K562 (cell line): ENCODE measurements around the gene ZCCHC14. TPM values are rescaled to one million over a fixed set of nuclear protein-coding genes. Genes with fewer than 3 reads are reported as not detected.

Experiments
- ARID2 ChIP-seq: fragments of 450-650 bp; IDR thresholded peaks from 2 replicates; pipeline ENCODE4 v1.6.1; 2017; ENCODE audit warnings: antibody characterized with exemption, mild to moderate bottlenecking
- BCL6 ChIP-seq: fragments of 250-450 bp; sonication (Bioruptor Pico); IDR thresholded peaks from 2 replicates; pipeline ENCODE4 v1.4.0; 2020
- CC2D1A ChIP-seq: fragments of 450-650 bp; IDR thresholded peaks from 2 replicates; pipeline ENCODE4 v1.6.1; 2017; ENCODE audit warnings: mild to moderate bottlenecking
- CHCHD3 ChIP-seq: fragments of 250-450 bp; sonication (Bioruptor Pico); IDR thresholded peaks from 2 replicates; pipeline ENCODE4 v2.1.2; 2022; ENCODE audit warnings: mild to moderate bottlenecking
- GTF2E2 ChIP-seq: fragments of 200-800 bp; sonication (Bioruptor generic); IDR thresholded peaks from 2 replicates; pipeline ENCODE4 v1.6.1; 2016; ENCODE audit warnings: missing genetic modification characterization, missing compliant biosample characterization
- HDAC1 ChIP-seq, 2 experiments: fragments of 450-650 bp; IDR thresholded peaks; 2 replicates each; pipeline ENCODE4 v1.6.1; 2016 to 2017; ENCODE audit warnings: inconsistent platforms in 1 of 2, mild to moderate bottlenecking in 1 of 2, moderate library complexity in 1 of 2
- MTF1 ChIP-seq: fragments of 250-450 bp; sonication (Bioruptor Pico); IDR thresholded peaks from 2 replicates; pipeline ENCODE4 v1.9.0; 2021; ENCODE audit warnings: moderate library complexity, mild to moderate bottlenecking, inconsistent platforms, borderline replicate concordance
- NFYB ChIP-seq: IDR thresholded peaks from 2 replicates; pipeline ENCODE4 v1.6.1; 2011; ENCODE audit warnings: mild to moderate bottlenecking, moderate library complexity; ENCODE audit not compliant: insufficient read length; ENCODE audit errors: extremely low read depth
- NKRF ChIP-seq: fragments of 450-650 bp; IDR thresholded peaks from 2 replicates; pipeline ENCODE4 v1.6.1; 2016; ENCODE audit warnings: borderline replicate concordance
- POLR2A ChIP-seq: fragments of 450-650 bp; conservative IDR thresholded peaks from 2 replicates; pipeline ENCODE4 v1.6.1; 2016
- TAF7 ChIP-seq: fragments of 450-650 bp; IDR thresholded peaks from 2 replicates; pipeline ENCODE4 v1.6.1; 2016; ENCODE audit warnings: missing genetic modification characterization, missing compliant biosample characterization
- TAL1 ChIP-seq: fragments of 450-650 bp; IDR thresholded peaks from 2 replicates; pipeline ENCODE4 v1.6.1; 2016; ENCODE audit warnings: mild to moderate bottlenecking
- TEAD1 ChIP-seq, 2 experiments: fragments of 450-650 bp in 1 of 2; sonication (generic) in 1 of 2; formaldehyde crosslinking; IDR thresholded peaks; 2 replicates each; pipeline versions ENCODE4 v1.4.0 to v1.8.0; 2020 to 2022; ENCODE audit warnings: mild to moderate bottlenecking in 2 of 2, missing genetic modification reagents in 1 of 2
- THRA ChIP-seq: fragments of 450-650 bp; IDR thresholded peaks from 2 replicates; pipeline ENCODE4 v1.6.1; 2017; ENCODE audit warnings: mild to moderate bottlenecking, moderate library complexity
- ZKSCAN1 ChIP-seq: fragments of 150-350 bp; IDR thresholded peaks from 2 replicates; pipeline ENCODE4 v1.6.1; 2016; ENCODE audit warnings: low read depth, low read length
- ZNF184 ChIP-seq: sonication (generic); formaldehyde crosslinking; IDR thresholded peaks from 2 replicates; pipeline ENCODE4 v1.5.0; 2020; ENCODE audit warnings: missing genetic modification reagents
- ZNF407 ChIP-seq: fragments of 450-650 bp; IDR thresholded peaks from 2 replicates; pipeline ENCODE4 v1.6.1; 2016; ENCODE audit warnings: low read depth
- ZNF589 ChIP-seq: fragments of 200-800 bp; sonication (Bioruptor generic); IDR thresholded peaks from 2 replicates; pipeline ENCODE4 v1.6.1; 2016; ENCODE audit warnings: low read depth, missing genetic modification characterization, missing compliant biosample characterization
- polyA plus RNA-seq, 8 experiments: library from polyadenylated mRNA; depleted of rRNA in 4 of 8; stranded (reverse) in 5 of 8; unstranded in 3 of 8; fragments of >200 nt; fragmentation: Nextera tagmentation in 2 of 8; fragmentation: Illumina TruSeq in 1 of 8; extraction: Ambion mirVana in 2 of 8; extraction: Trizol in 1 of 8; gene quantifications; 2 replicates each; pipeline versions ENCODE4 v1.2.1 to v1.2.3, GENCODE V29; 2011 to 2014; ENCODE audit warnings: inconsistent platforms in 1 of 8, missing spikeins in 1 of 8
- total RNA-seq, 7 experiments: library from RNA; depleted of rRNA in 6 of 7; stranded (reverse); fragments of >200 nt in 6 of 7; fragmentation: Illumina TruSeq in 2 of 7; extraction: Trizol in 2 of 7; gene quantifications; 2 replicates each; pipeline versions ENCODE4 v1.2.1 to v1.2.3, GENCODE V29; 2011 to 2021; ENCODE audit warnings: low replicate concordance in 1 of 7

Gene ZCCHC14
- total and polyA plus RNA-seq, 9 of the 15 experiments (the other 6 are each of a cell fraction or from before 2014, with no cell fraction given): 1.5 to 12.4 (median 2.9) TPM

- no peak for TF ChIP-seq ZNF407
- no peak for TF ChIP-seq BCL6 (CRISPR knock-in tag)
- no peak for TF ChIP-seq TAF7 (tag)
- TF ChIP-seq ARID2: no peak
- no peak for TF ChIP-seq NFYB
- no peak for TF ChIP-seq CC2D1A
- TF ChIP-seq ZNF589 (CRISPR knock-in tag): no peak
- peak in 1 of 2 experiments; percentile 46; a peak in 1 of 4 replicates for TF ChIP-seq HDAC1 (IDR thresholded peaks at IDR 0.05)
- TF ChIP-seq CHCHD3 (CRISPR knock-in tag): no peak
- TF ChIP-seq TAL1: no peak
- no peak for TF ChIP-seq ZKSCAN1
- TF ChIP-seq MTF1: no peak
- TF ChIP-seq NKRF: peak; percentile 62; the same call in 1 of the 2 replicates
- TF ChIP-seq POLR2A: no peak
- no peak for TF ChIP-seq THRA
- TF ChIP-seq ZNF184 (CRISPR knock-in tag): no peak
- no peak for TF ChIP-seq GTF2E2 (tag)
- peak in 1 of 2 experiments; percentile 68; a peak in 1 of 4 replicates for TF ChIP-seq TEAD1 (CRISPR knock-in tag; IDR thresholded peaks at IDR 0.05)
These were observed 9.6 kb upstream of the ZCCHC14 start (continued) for GRCh38 chr16:87502308-87502969.
